Measurements from ENCODE around the gene FMN1.

FMN1 gene

GRCh38 chr15:32775103-32775502 is 419.4 kb downstream of the FMN1 start:
- DNase-seq (ENCODE audit: low spot score): no peak

GRCh38 chr15:32774022-32774421 is 420.5 kb downstream of the FMN1 start:
- no peak for DNase-seq (ENCODE audit: low spot score)

- no peak for DNase-seq (ENCODE audit: low spot score)
These were observed 427.3 kb downstream of the FMN1 start for GRCh38 chr15:32767236-32767635.

- DNase-seq (ENCODE audit: low spot score): no peak
These were observed 428.4 kb downstream of the FMN1 start for GRCh38 chr15:32766101-32766500.

GRCh38 chr15:32765236-32765635 is 429.3 kb downstream of the FMN1 start:
- no peak for DNase-seq (ENCODE audit: low spot score)

GRCh38 chr15:32763295-32763694 is 431.2 kb downstream of the FMN1 start:
- DNase-seq (ENCODE audit: low spot score): no peak

GRCh38 chr15:32757426-32757825 is 437.1 kb downstream of the FMN1 start:
- no peak for DNase-seq (ENCODE audit: low spot score)

- no peak for DNase-seq (ENCODE audit: low spot score)
These were observed 443.5 kb downstream of the FMN1 start for GRCh38 chr15:32750979-32751378.

- DNase-seq (ENCODE audit: low spot score): no peak
These were observed 446.6 kb downstream of the FMN1 start for GRCh38 chr15:32747921-32748342.

- DNase-seq (ENCODE audit: low spot score): no peak
These were observed 448.2 kb downstream of the FMN1 start for GRCh38 chr15:32746116-32746857.

- no peak for DNase-seq (ENCODE audit: low spot score)
These were observed 450.9 kb downstream of the FMN1 start for GRCh38 chr15:32743411-32744140.

GRCh38 chr15:32739522-32740063 is 454.9 kb downstream of the FMN1 start:
- no peak for DNase-seq (ENCODE audit: low spot score)

- DNase-seq (ENCODE audit: low spot score): no peak
These were observed 455.8 kb downstream of the FMN1 start for GRCh38 chr15:32738666-32739065.

- no peak for DNase-seq (ENCODE audit: low spot score)
These were observed 457.2 kb downstream of the FMN1 start for GRCh38 chr15:32737304-32737703.

- no peak for DNase-seq (ENCODE audit: low spot score)
These were observed 457.8 kb downstream of the FMN1 start for GRCh38 chr15:32736701-32737061.

GRCh38 chr15:32735989-32736700 is 458.4 kb downstream of the FMN1 start:
- DNase-seq (ENCODE audit: low spot score): no peak

- no peak for DNase-seq (ENCODE audit: low spot score)
These were observed 461.2 kb downstream of the FMN1 start for GRCh38 chr15:32733281-32733680.

- no peak for DNase-seq (ENCODE audit: low spot score)
These were observed 461.8 kb downstream of the FMN1 start for GRCh38 chr15:32732574-32733157.

GRCh38 chr15:32730677-32731654 is 463.5 kb downstream of the FMN1 start:
- DNase-seq (ENCODE audit: low spot score): no peak

- no peak for DNase-seq (ENCODE audit: low spot score)
These were observed 464.7 kb downstream of the FMN1 start for GRCh38 chr15:32729700-32730395.
